K562 (cell line): Measurements from ENCODE around the gene NUDT22. TPM values are rescaled to one million over a fixed set of nuclear protein-coding genes. Genes with fewer than 3 reads are reported as not detected.

Source experiments
- ARNT ChIP-seq, 2 experiments: fragments of 450-650 bp; IDR thresholded peaks; 2 replicates each; pipeline ENCODE4 v1.6.1; 2016; ENCODE audit warnings: mild to moderate bottlenecking in 1 of 2
- CREB1 ChIP-seq, 2 experiments: sonication (generic) in 1 of 2; formaldehyde crosslinking in 1 of 2; IDR thresholded peaks; 2 replicates each; pipeline versions ENCODE4 v1.6.1 to v1.8.0; 2012 to 2022; ENCODE audit warnings: inconsistent platforms in 1 of 2, mild to moderate bottlenecking in 1 of 2, missing genetic modification reagents in 1 of 2, moderate library complexity in 1 of 2
- CTCF ChIP-seq, 3 experiments: IDR thresholded peaks in 2 of 3; conservative IDR thresholded peaks in 1 of 3; 2 replicates each; pipeline ENCODE4 v1.5.1; 2011 to 2012; ENCODE audit warnings: low read length in 3 of 3, mild to moderate bottlenecking in 3 of 3, control low read depth in 2 of 3, improper control_type of control experiment in 1 of 3, inconsistent platforms in 1 of 3, low read depth in 1 of 3, mixed read lengths in 1 of 3, moderate library complexity in 1 of 3; ENCODE audit not compliant: insufficient read depth in 2 of 3
- GABPB2 ChIP-seq: fragments of 250-450 bp; sonication (Bioruptor Pico); conservative IDR thresholded peaks from 2 replicates; pipeline ENCODE4 v1.5.1; 2021; ENCODE audit warnings: mild to moderate bottlenecking
- HDAC2 ChIP-seq: fragments of 450-650 bp; IDR thresholded peaks from 2 replicates; pipeline ENCODE4 v1.6.1; 2016; ENCODE audit warnings: mild to moderate bottlenecking
- L3MBTL2 ChIP-seq: fragments of 450-650 bp; IDR thresholded peaks from 2 replicates; pipeline ENCODE4 v1.6.1; 2016; ENCODE audit warnings: mild to moderate bottlenecking, moderate library complexity
- MAZ ChIP-seq, 2 experiments: fragments of 450-650 bp in 1 of 2; sonication (generic) in 1 of 2; formaldehyde crosslinking; IDR thresholded peaks in 1 of 2; conservative IDR thresholded peaks in 1 of 2; 2 replicates each; pipeline versions ENCODE4 v1.4.0 to v1.5.0; 2020; ENCODE audit warnings: mild to moderate bottlenecking in 1 of 2, missing genetic modification reagents in 1 of 2
- RBM25 ChIP-seq: fragments of 200-400 bp; formaldehyde crosslinking; IDR thresholded peaks from 2 replicates; pipeline ENCODE4 v1.6.1; 2018; ENCODE audit warnings: low read length, low read depth, moderate library complexity; ENCODE audit not compliant: severe bottlenecking
- RFX5 ChIP-seq: IDR thresholded peaks from 2 replicates; pipeline ENCODE4 v1.6.1; 2011; ENCODE audit warnings: low read depth, mild to moderate bottlenecking, improper control_type of control experiment, low read length
- SAFB2 ChIP-seq: fragments of 200-400 bp; formaldehyde crosslinking; IDR thresholded peaks from 2 replicates; pipeline ENCODE4 v1.6.1; 2018; ENCODE audit warnings: borderline replicate concordance, low read length, low read depth, moderate library complexity; ENCODE audit not compliant: severe bottlenecking
- SIX5 ChIP-seq, 2 experiments: IDR thresholded peaks; 2 replicates each; pipeline ENCODE4 v1.6.1; 2011; ENCODE audit warnings: low read length in 2 of 2, borderline replicate concordance in 1 of 2, low read depth in 1 of 2, mild to moderate bottlenecking in 1 of 2, moderate library complexity in 1 of 2; ENCODE audit not compliant: insufficient read depth in 1 of 2
- SMARCC2 ChIP-seq: fragments of 450-650 bp; IDR thresholded peaks from 2 replicates; pipeline ENCODE4 v1.6.1; 2017; ENCODE audit warnings: antibody characterized with exemption, moderate library complexity, mild to moderate bottlenecking, low read depth
- STAG1 ChIP-seq: sonication (generic); formaldehyde crosslinking; IDR thresholded peaks from 2 replicates; pipeline ENCODE4 v1.5.0; 2020; ENCODE audit warnings: missing genetic modification reagents, borderline replicate concordance
- TSHZ1 ChIP-seq: fragments of 250-450 bp; sonication (Bioruptor Pico); IDR thresholded peaks from 2 replicates; pipeline ENCODE4 v1.4.0; 2020; ENCODE audit warnings: mild to moderate bottlenecking, moderate library complexity
- ZKSCAN1 ChIP-seq: fragments of 150-350 bp; IDR thresholded peaks from 2 replicates; pipeline ENCODE4 v1.6.1; 2016; ENCODE audit warnings: low read depth, low read length
- ZNF224 ChIP-seq: sonication (generic); formaldehyde crosslinking; IDR thresholded peaks from 2 replicates; pipeline ENCODE4 v1.8.0; 2022; ENCODE audit warnings: mild to moderate bottlenecking, missing genetic modification reagents
- ZNF347 ChIP-seq: fragments of 450-650 bp; formaldehyde crosslinking; IDR thresholded peaks from 2 replicates; pipeline ENCODE4 v1.4.0; 2020; ENCODE audit warnings: low read depth, mild to moderate bottlenecking, moderate library complexity
- ZNF695 ChIP-seq: fragments of 450-650 bp; formaldehyde crosslinking; IDR thresholded peaks from 2 replicates; pipeline ENCODE4 v1.4.0; 2020; ENCODE audit warnings: mild to moderate bottlenecking, moderate library complexity
- polyA plus RNA-seq, 8 experiments: library from polyadenylated mRNA; depleted of rRNA in 4 of 8; stranded (reverse) in 5 of 8; unstranded in 3 of 8; fragments of >200 nt; fragmentation: Nextera tagmentation in 2 of 8; fragmentation: Illumina TruSeq in 1 of 8; extraction: Ambion mirVana in 2 of 8; extraction: Trizol in 1 of 8; gene quantifications; 2 replicates each; pipeline versions ENCODE4 v1.2.1 to v1.2.3, GENCODE V29; 2011 to 2014; ENCODE audit warnings: inconsistent platforms in 1 of 8, missing spikeins in 1 of 8
- total RNA-seq, 7 experiments: library from RNA; depleted of rRNA in 6 of 7; stranded (reverse); fragments of >200 nt in 6 of 7; fragmentation: Illumina TruSeq in 2 of 7; extraction: Trizol in 2 of 7; gene quantifications; 2 replicates each; pipeline versions ENCODE4 v1.2.1 to v1.2.3, GENCODE V29; 2011 to 2021; ENCODE audit warnings: low replicate concordance in 1 of 7
- TF ChIP-seq, protein P1 (sequence below): fragments of 450-650 bp; IDR thresholded peaks from 2 replicates; pipeline ENCODE4 v1.7.1; 2018; ENCODE audit warnings: mild to moderate bottlenecking, low read depth; ENCODE audit not compliant: partially characterized antibody

NUDT22 gene
- total and polyA plus RNA-seq, 9 of the 15 experiments (the other 6 are each of a cell fraction or from before 2014, with no cell fraction given) = 6.3 to 92.6 (median 37.4) TPM

DNA sequence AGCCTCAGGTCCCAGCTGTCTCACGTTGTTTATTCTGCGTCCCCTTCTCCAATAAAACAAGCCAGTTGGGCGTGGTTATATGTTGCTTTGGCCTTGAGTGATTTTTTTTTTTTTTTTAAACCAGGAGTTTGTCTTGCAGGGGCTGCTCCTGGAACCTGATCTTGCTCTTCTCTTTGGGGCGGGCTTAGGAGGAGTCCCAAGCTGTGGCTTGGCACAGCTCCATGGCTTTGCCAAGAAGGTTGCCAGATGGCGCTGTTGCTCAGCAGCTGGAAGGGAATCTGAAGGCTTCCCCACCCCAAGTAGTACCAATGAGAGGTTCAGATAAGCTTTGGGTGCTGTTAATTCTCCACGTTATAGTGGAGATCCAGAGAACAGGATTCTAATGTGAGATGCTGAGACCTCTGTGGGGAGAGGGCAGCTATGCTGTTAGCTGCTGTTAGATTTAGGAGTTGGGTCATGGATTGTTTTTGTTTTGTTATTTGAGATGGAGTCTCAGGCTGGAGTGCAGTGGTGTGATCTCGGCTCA lies 21.5 kb upstream of the NUDT22 start (continued):
- TF ChIP-seq CTCF (IDR thresholded peaks at IDR 0.05 in 2 of 3, conservative IDR thresholded peaks at IDR 0.05 in 1 of 3; ENCODE audit: insufficient read depth in 2 of 3, low read depth in 1 of 3, low read length in 3 of 3) (peak; percentile 86 to 97 (median 95)), ARNT (IDR thresholded peaks at IDR 0.05) (peak in 1 of 2 experiments; percentile 61; a peak in 1 of 4 replicates), GABPB2 (CRISPR knock-in tag) (no peak), RBM25 (no peak), RFX5 (no peak), SAFB2 (no peak), SIX5 (IDR thresholded peaks at IDR 0.05; ENCODE audit: borderline replicate concordance in 1 of 2, insufficient read depth in 1 of 2, low read depth in 1 of 2, low read length in 2 of 2) (no peak), ZNF224 (CRISPR knock-in tag) (no peak), HDAC2 (no peak), MAZ (CRISPR knock-in tag; conservative IDR thresholded peaks at IDR 0.05 in 1 of 2, IDR thresholded peaks at IDR 0.05 in 1 of 2) (peak; percentile 48 to 61; a peak in 2 of 4 replicates), SMARCC2 (no peak), CREB1 (IDR thresholded peaks at IDR 0.05) (0 out of 2 replicates have a peak, but pooled peaks have one; percentile 34), CREB1 (CRISPR knock-in tag; IDR thresholded peaks at IDR 0.05) (no peak), L3MBTL2 (0 out of 2 replicates have a peak, but pooled peaks have one; percentile 22), ZNF695 (CRISPR knock-in tag) (no peak), TSHZ1 (CRISPR knock-in tag) (no peak), ZNF347 (no peak), ZKSCAN1 (peak; percentile 89), STAG1 (peak; percentile 41; the same call in 1 of the 2 replicates)
- TF ChIP-seq, protein P1, sequence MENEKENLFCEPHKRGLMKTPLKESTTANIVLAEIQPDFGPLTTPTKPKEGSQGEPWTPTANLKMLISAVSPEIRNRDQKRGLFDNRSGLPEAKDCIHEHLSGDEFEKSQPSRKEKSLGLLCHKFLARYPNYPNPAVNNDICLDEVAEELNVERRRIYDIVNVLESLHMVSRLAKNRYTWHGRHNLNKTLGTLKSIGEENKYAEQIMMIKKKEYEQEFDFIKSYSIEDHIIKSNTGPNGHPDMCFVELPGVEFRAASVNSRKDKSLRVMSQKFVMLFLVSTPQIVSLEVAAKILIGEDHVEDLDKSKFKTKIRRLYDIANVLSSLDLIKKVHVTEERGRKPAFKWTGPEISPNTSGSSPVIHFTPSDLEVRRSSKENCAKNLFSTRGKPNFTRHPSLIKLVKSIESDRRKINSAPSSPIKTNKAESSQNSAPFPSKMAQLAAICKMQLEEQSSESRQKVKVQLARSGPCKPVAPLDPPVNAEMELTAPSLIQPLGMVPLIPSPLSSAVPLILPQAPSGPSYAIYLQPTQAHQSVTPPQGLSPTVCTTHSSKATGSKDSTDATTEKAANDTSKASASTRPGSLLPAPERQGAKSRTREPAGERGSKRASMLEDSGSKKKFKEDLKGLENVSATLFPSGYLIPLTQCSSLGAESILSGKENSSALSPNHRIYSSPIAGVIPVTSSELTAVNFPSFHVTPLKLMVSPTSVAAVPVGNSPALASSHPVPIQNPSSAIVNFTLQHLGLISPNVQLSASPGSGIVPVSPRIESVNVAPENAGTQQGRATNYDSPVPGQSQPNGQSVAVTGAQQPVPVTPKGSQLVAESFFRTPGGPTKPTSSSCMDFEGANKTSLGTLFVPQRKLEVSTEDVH = peak; percentile 36
